WERI-Rb-1 (cell line): ENCODE data around the gene NTNG1.

Source experiments
- DNase-seq: peaks from one replicate; pipeline ENCODE4 v3.0.0-alpha.2; 2020
- H3K27ac ChIP-seq: fragments of 250-450 bp; sonication (Bioruptor Pico); 2 replicates; pipeline ENCODE4 v1.5.1; 2020; ENCODE audit warnings: mild to moderate bottlenecking, moderate library complexity
- H3K27me3 ChIP-seq: fragments of 250-450 bp; sonication (Bioruptor Pico); 2 replicates; pipeline ENCODE4 v1.5.1; 2021; ENCODE audit warnings: mild to moderate bottlenecking, low read depth, moderate library complexity; ENCODE audit not compliant: insufficient read depth, severe bottlenecking
- H3K36me3 ChIP-seq: fragments of 250-450 bp; sonication (Bioruptor Pico); 2 replicates; pipeline ENCODE4 v1.5.1; 2020; ENCODE audit warnings: mild to moderate bottlenecking, moderate library complexity
- H3K4me3 ChIP-seq: 2 replicates; pipeline ENCODE4 v1.5.1; 2011; ENCODE audit warnings: low read depth, mild to moderate bottlenecking, control low read depth, low read length
- H3K9me3 ChIP-seq: fragments of 250-450 bp; sonication (Bioruptor Pico); 2 replicates; pipeline ENCODE4 v1.5.1; 2021; ENCODE audit warnings: mild to moderate bottlenecking, moderate library complexity; ENCODE audit not compliant: severe bottlenecking
- CTCF ChIP-seq: IDR thresholded peaks from 2 replicates; pipeline ENCODE4 v1.5.1; 2011; ENCODE audit warnings: low read depth, mild to moderate bottlenecking, control low read depth, inconsistent platforms, low read length

NTNG1 gene

DNA sequence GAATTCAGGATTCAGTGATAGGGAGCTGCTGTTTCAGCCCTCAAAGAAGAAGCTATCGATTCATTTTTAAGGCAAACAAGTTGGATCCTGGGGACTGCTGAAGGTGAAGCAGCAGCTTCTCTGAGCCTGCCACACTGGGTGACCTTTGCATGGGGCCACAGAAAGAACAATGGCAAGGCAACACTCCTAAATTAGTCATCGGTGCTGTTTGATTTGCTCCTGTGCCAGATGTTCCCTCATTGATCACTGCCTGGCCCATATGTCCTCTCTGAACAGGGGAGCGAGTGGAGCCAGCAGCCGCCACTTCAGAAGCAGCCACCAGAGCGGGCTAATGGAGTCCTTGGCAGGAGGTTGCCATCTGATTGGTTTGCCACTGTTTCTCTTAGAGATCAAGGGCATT, 391.5 kb downstream of the NTNG1 start:
- no peaks in the 10 kb centered on the region for H3K27me3 ChIP-seq
- H3K9me3 ChIP-seq, result no peaks in the 10 kb centered on the region
- no peak overlapping the region for H3K27ac ChIP-seq
- DNase-seq, result peak; percentile 14
- H3K4me3 ChIP-seq, result no peak overlapping the region
- no peaks in the 10 kb centered on the region for H3K36me3 ChIP-seq
- TF ChIP-seq CTCF, result no peak
